OCI-LY7 (cell line): ENCODE measurements around the gene TBC1D26.
"Not testable (repeated sequence)": the region's sequence is repeated elsewhere in the genome, so short reads cannot be mapped to it uniquely, and the experiment has no call there.

Source experiments
- CTCF ChIP-seq: fragments of 200-600 bp; sonication (generic); conservative IDR thresholded peaks from 2 replicates; pipeline ENCODE4 v1.5.1; 2014; ENCODE audit warnings: mild to moderate bottlenecking, antibody characterized with exemption, low read length, moderate library complexity, mixed read lengths
- EZH2phosphoT487 ChIP-seq: fragments of 200-600 bp; sonication (generic); IDR thresholded peaks from 2 replicates; pipeline ENCODE4 v1.6.1; 2018; ENCODE audit warnings: low read depth, borderline replicate concordance, mild to moderate bottlenecking, mixed run types, antibody characterized with exemption, low read length, moderate library complexity, mixed read lengths

- not testable (repeated sequence) for TF ChIP-seq EZH2phosphoT487, CTCF
Observed at GRCh38 chr17:15749403-15749802, 17.3 kb downstream of the TBC1D26 start.
